Hepatocyte (in vitro differentiated cells): ENCODE measurements around the gene NRIP3. TPM values are rescaled to one million over a fixed set of nuclear protein-coding genes. Genes with fewer than 3 reads are reported as not detected.

Source experiments
- DNase-seq: peaks from one replicate; pipeline ENCODE4 v3.0.0-alpha.2; 2016; ENCODE audit warnings: low spot score
- H2AFZ ChIP-seq: fragments of 200-600 bp; sonication (generic); 2 replicates; pipeline ENCODE4 v1.6.0; 2016; ENCODE audit warnings: antibody characterized with exemption, mild to moderate bottlenecking
- H3K27ac ChIP-seq: fragments of 200-600 bp; sonication (generic); 2 replicates; pipeline ENCODE4 v1.5.1; 2016; ENCODE audit warnings: mild to moderate bottlenecking
- H3K27me3 ChIP-seq: fragments of 200-600 bp; sonication (generic); 2 replicates; pipeline ENCODE4 v1.6.1; 2016
- H3K36me3 ChIP-seq: fragments of 200-600 bp; sonication (generic); replicated peaks from 2 replicates; pipeline ENCODE4 v1.5.1; 2016; ENCODE audit warnings: low read depth; ENCODE audit not compliant: insufficient read depth
- H3K4me1 ChIP-seq: fragments of 200-600 bp; sonication (generic); 2 replicates; pipeline ENCODE4 v1.5.1; 2016; ENCODE audit warnings: mild to moderate bottlenecking, moderate library complexity; ENCODE audit not compliant: insufficient read depth
- H3K4me2 ChIP-seq: fragments of 200-600 bp; sonication (generic); 2 replicates; pipeline ENCODE4 v1.6.0; 2016
- H3K4me3 ChIP-seq: fragments of 200-600 bp; sonication (generic); 2 replicates; pipeline ENCODE4 v1.5.1; 2016; ENCODE audit warnings: mild to moderate bottlenecking
- H3K79me2 ChIP-seq: fragments of 200-600 bp; sonication (generic); 2 replicates; pipeline ENCODE4 v1.6.0; 2017; ENCODE audit warnings: mild to moderate bottlenecking
- H3K9me2 ChIP-seq: fragments of 200-600 bp; sonication (generic); replicated peaks from 2 replicates; pipeline ENCODE4 v1.6.0; 2017; ENCODE audit warnings: mild to moderate bottlenecking; ENCODE audit not compliant: insufficient read depth
- H3K9me3 ChIP-seq: fragments of 200-600 bp; sonication (generic); 2 replicates; pipeline ENCODE4 v1.5.1; 2016; ENCODE audit warnings: low read depth, mild to moderate bottlenecking
- H4K20me1 ChIP-seq: fragments of 200-600 bp; sonication (generic); 2 replicates; pipeline ENCODE4 v1.6.0; 2016; ENCODE audit warnings: mild to moderate bottlenecking; ENCODE audit not compliant: insufficient read depth, poor library complexity, severe bottlenecking
- EZH2 ChIP-seq: fragments of 200-600 bp; sonication (generic); IDR thresholded peaks from 2 replicates; pipeline ENCODE4 v1.6.1; 2016; ENCODE audit warnings: antibody characterized with exemption, mild to moderate bottlenecking, borderline replicate concordance
- EZH2phosphoT487 ChIP-seq: fragments of 200-600 bp; sonication (generic); IDR thresholded peaks from one replicate; pipeline ENCODE4 v1.6.1; 2018; ENCODE audit warnings: antibody characterized with exemption, mild to moderate bottlenecking, low read depth, moderate library complexity; ENCODE audit not compliant: unreplicated experiment, severe bottlenecking
- WGBS: methylation state at CpG from one replicate; pipeline ENCODE4 v1.1.6; 2016; ENCODE audit warnings: low lambda C conversion rate; ENCODE audit errors: missing lambda C conversion rate; 5-methylcytosine and 5-hydroxymethylcytosine counted together
- polyA plus RNA-seq: library from polyadenylated mRNA; unstranded; fragments of >200 nt; fragmentation: Nextera tagmentation; extraction: Ambion mirVana; gene quantifications from 2 replicates; pipeline ENCODE4 v1.2.1, GENCODE V29; 2016
- total RNA-seq: library from RNA; depleted of rRNA; stranded (reverse); fragments of >200 nt; gene quantifications from 2 replicates; pipeline ENCODE4 v1.2.3, GENCODE V29; 2014
- TF ChIP-seq, protein P1 (sequence below): fragments of 200-600 bp; sonication (generic); IDR thresholded peaks from 2 replicates; pipeline ENCODE4 v1.5.1; 2016; ENCODE audit warnings: antibody characterized with exemption, mild to moderate bottlenecking; ENCODE audit not compliant: poor library complexity

The NRIP3 gene
- total and polyA plus RNA-seq, 2 experiments from 2014 or later: 2.4 to 2.9 TPM

DNA sequence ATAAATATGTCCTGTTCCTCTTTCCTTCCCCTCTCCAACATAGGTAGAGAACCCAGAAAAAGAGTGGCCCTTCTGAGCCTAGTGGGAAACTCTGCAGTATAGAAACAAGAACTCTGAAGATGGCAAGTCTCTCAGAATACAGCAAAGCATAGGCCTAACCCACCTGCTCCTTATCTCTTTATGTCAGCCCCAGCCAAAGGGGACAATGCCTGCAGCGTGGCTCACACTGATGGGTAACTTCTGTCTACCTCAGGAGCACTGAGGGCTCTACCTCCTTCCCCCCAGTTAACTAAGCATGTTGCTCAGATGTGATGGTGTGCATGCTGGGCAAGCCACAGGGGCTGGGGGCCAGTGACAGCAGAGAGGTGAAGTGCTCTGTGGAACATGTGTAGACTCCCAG, 4.9 kb upstream of the NRIP3 start:
- TF ChIP-seq EZH2phosphoT487 (no peak), EZH2 (no peak)
- TF ChIP-seq, protein P1, sequence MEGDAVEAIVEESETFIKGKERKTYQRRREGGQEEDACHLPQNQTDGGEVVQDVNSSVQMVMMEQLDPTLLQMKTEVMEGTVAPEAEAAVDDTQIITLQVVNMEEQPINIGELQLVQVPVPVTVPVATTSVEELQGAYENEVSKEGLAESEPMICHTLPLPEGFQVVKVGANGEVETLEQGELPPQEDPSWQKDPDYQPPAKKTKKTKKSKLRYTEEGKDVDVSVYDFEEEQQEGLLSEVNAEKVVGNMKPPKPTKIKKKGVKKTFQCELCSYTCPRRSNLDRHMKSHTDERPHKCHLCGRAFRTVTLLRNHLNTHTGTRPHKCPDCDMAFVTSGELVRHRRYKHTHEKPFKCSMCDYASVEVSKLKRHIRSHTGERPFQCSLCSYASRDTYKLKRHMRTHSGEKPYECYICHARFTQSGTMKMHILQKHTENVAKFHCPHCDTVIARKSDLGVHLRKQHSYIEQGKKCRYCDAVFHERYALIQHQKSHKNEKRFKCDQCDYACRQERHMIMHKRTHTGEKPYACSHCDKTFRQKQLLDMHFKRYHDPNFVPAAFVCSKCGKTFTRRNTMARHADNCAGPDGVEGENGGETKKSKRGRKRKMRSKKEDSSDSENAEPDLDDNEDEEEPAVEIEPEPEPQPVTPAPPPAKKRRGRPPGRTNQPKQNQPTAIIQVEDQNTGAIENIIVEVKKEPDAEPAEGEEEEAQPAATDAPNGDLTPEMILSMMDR: no peak
- 90% methylated on average over 1 of the region's 1 CpG for whole genome bisulfite sequencing

DNA sequence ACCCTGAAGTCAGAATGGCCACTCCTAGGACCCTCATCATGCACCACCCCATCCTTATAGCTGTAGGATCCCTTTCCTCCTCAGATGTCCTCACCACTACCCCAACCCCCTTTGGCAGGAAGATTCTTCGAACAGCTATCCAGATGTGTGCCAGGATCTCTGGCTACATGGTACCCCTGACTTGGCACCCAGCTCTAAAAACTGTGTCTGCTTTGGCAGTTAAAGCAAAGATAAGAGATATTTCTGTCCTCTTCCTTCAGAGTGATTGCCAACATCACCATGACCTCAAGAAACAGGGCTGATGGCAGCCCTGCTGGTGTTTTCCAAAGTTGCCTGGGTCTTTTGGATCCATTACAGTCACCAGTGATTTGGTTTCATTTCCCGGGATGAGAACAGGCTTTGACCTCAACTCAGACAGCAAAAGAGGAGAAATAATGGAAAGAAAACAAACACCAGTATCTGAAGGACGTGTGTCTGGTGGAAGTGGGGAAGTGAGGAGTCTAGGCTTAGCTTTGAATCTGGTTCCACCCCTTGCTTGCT, 4.3 kb upstream of the NRIP3 start:
- Histone ChIP-seq H2AFZ (no peak overlapping the region), H3K4me1 (peaks cover 15% of the 10 kb centered on the region), H3K4me2 (no peak overlapping the region), H3K9me3 (no peaks in the 10 kb centered on the region), H4K20me1 (no peaks in the 10 kb centered on the region), H3K9me2 (no peaks in the 10 kb centered on the region), H3K4me3 (no peak overlapping the region), H3K36me3 (no peaks in the 10 kb centered on the region), H3K27ac (no peak overlapping the region), H3K79me2 (no peaks in the 10 kb centered on the region), H3K27me3 (peaks cover 36% of the 10 kb centered on the region)
- TF ChIP-seq EZH2phosphoT487: no peak
- TF ChIP-seq, protein P1: no peak
- no peak for TF ChIP-seq EZH2
- 77% methylated on average over 3 of the region's 3 CpGs for WGBS
- DNase-seq: no peak

More for the DNA sequence above, 4.9 kb upstream of the NRIP3 start:
- Histone ChIP-seq H3K27me3 (peaks cover 30% of the 10 kb centered on the region), H3K4me2 (no peak overlapping the region), H2AFZ (no peak overlapping the region), H3K79me2 (no peaks in the 10 kb centered on the region), H3K4me1 (peaks cover 9% of the 10 kb centered on the region), H3K36me3 (no peaks in the 10 kb centered on the region), H4K20me1 (no peaks in the 10 kb centered on the region), H3K9me3 (no peaks in the 10 kb centered on the region), H3K9me2 (no peaks in the 10 kb centered on the region), H3K27ac (no peak overlapping the region), H3K4me3 (no peak overlapping the region)
- DNase-seq: no peak

DNA sequence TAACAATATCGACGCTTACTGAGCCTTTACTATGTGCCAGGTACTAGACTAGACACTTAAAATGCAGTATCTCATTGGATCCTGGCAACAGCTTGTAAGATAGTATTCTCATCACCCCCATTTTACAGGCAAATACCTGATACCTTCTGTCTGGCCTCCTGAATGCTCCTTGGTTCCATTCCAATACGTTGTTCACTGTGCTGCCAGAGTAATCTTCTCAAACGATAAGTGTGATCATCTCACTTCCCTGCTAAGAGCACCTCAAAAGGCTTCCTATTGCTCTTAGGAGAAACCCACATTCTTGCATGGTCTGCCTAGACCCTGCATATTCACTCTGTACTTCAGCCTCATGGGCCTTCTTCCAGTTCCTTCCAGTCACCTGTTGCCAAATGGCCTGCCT, 1.3 kb upstream of the NRIP3 start:
- H3K36me3 ChIP-seq: no peaks in the 10 kb centered on the region
- TF ChIP-seq EZH2: no peak
- TF ChIP-seq, protein P1: no peak
- TF ChIP-seq EZH2phosphoT487: no peak
- no peaks in the 10 kb centered on the region for H4K20me1 ChIP-seq
- H3K27ac ChIP-seq: no peak overlapping the region
- H3K79me2 ChIP-seq: no peaks in the 10 kb centered on the region
- H3K9me3 ChIP-seq: no peaks in the 10 kb centered on the region
- peaks cover 57% of the 10 kb centered on the region for H3K27me3 ChIP-seq
- no peaks in the 10 kb centered on the region for H3K9me2 ChIP-seq
- no peak overlapping the region for H3K4me3 ChIP-seq
- no peak overlapping the region for H3K4me2 ChIP-seq
- no peak for DNase-seq
- 82% methylated on average over 4 of the region's 4 CpGs for WGBS
- H2AFZ ChIP-seq: no peak overlapping the region
- peaks cover 17% of the 10 kb centered on the region for H3K4me1 ChIP-seq
